Omental fat pad (tissue), 4 donors: ENCODE measurements around the gene BCL6B. TPM values are rescaled to one million over a fixed set of nuclear protein-coding genes. Genes with fewer than 3 reads are reported as not detected.

Experiments
- ATAC-seq: fragments of 150-250 bp; one replicate; pipeline ENCODE4 v1.9.1; 2016; ENCODE audit warnings: mild to moderate bottlenecking, moderate library complexity; ENCODE audit not compliant: low FRiP score
- DNase-seq: peaks from one replicate; pipeline ENCODE4 v3.0.0-alpha.2; 2019; ENCODE audit warnings: low spot score
- CTCF ChIP-seq, 3 donors: fragments of 450-650 bp; IDR thresholded peaks; one replicate each; pipeline ENCODE4 v1.5.1; 2016 to 2017; ENCODE audit warnings: antibody characterized with exemption in 3 of 3, mild to moderate bottlenecking in 3 of 3, moderate library complexity in 2 of 3
- total RNA-seq, 4 donors: library from RNA; depleted of rRNA; stranded (reverse); fragments of >200 nt; gene quantifications; one replicate each; pipeline ENCODE4 v1.1.0, GENCODE V29; 2016

BCL6B gene
- total RNA-seq, 4 donors from 2014 or later, result 4.6 to 11.2 (median 8.2) TPM

- ATAC-seq (no peak), DNase-seq (no peak)
- no peak for TF ChIP-seq CTCF (IDR thresholded peaks at IDR 0.05)
Measured at GRCh38 chr17:6994118-6994598, 28.7 kb upstream of the BCL6B start.

GRCh38 chr17:6994666-6995256 lies 28.1 kb upstream of the BCL6B start:
- no peak for TF ChIP-seq CTCF (IDR thresholded peaks at IDR 0.05)

GRCh38 chr17:6995500-6996255 lies 27.2 kb upstream of the BCL6B start, which contains the start of gene ALOX12:
TSS of gene ALOX12 (plus strand) at chr17:6996049. CDS start at chr17:6996118, 69 bp downstream.
- DNase-seq (no peak), ATAC-seq (peak; percentile 65)
- no peak for TF ChIP-seq CTCF (IDR thresholded peaks at IDR 0.05)

More at GRCh38 chr17:6994666-6995256, 28.1 kb upstream of the BCL6B start:
- no peak for ATAC-seq
- no peak for DNase-seq

GRCh38 chr17:6996256-6997011 lies 26.4 kb upstream of the BCL6B start:
- no peak for ATAC-seq
- no peak for TF ChIP-seq CTCF (IDR thresholded peaks at IDR 0.05)
- no peak for DNase-seq

GRCh38 chr17:6997171-6997570 lies 25.7 kb upstream of the BCL6B start:
- no peak for ATAC-seq
- no peak for TF ChIP-seq CTCF (IDR thresholded peaks at IDR 0.05)
- no peak for DNase-seq

- TF ChIP-seq CTCF (IDR thresholded peaks at IDR 0.05), result no peak
- ATAC-seq, result no peak
- DNase-seq, result no peak
Measured at GRCh38 chr17:6998855-6999508, 23.9 kb upstream of the BCL6B start.
